ENCODE data around the gene INCENP.

INCENP gene

GRCh38 chr11:62142921-62143320 is 19.1 kb downstream of the INCENP start:
- no peak for DNase-seq

GRCh38 chr11:62143727-62144126 is 19.9 kb downstream of the INCENP start:
- no peak for DNase-seq

GRCh38 chr11:62144641-62145255 is 20.9 kb downstream of the INCENP start:
- DNase-seq = no peak

- DNase-seq = no peak
Measured at GRCh38 chr11:62145261-62145871, 21.6 kb downstream of the INCENP start.

- DNase-seq = no peak
Measured at GRCh38 chr11:62146476-62147200, 22.8 kb downstream of the INCENP start.

GRCh38 chr11:62147545-62147944 is 23.7 kb downstream of the INCENP start:
- no peak for DNase-seq

- DNase-seq = no peak
Measured at GRCh38 chr11:62148271-62148980, 24.6 kb downstream of the INCENP start.

GRCh38 chr11:62149986-62150886 is 26.4 kb downstream of the INCENP start:
- DNase-seq = no peak

- no peak for DNase-seq
Measured at GRCh38 chr11:62150887-62151736, 27.3 kb downstream of the INCENP start.

- no peak for DNase-seq
Measured at GRCh38 chr11:62151737-62152102, 27.9 kb downstream of the INCENP start.

- no peak for DNase-seq
Measured at GRCh38 chr11:62152245-62153086, 28.7 kb downstream of the INCENP start.

GRCh38 chr11:62153087-62153395 is 29.2 kb downstream of the INCENP start:
- no peak for DNase-seq

- no peak for DNase-seq
Measured at GRCh38 chr11:62153617-62154016, 29.8 kb downstream of the INCENP start.

- no peak for DNase-seq
Measured at GRCh38 chr11:62157603-62158002, 33.8 kb downstream of the INCENP start.

- no peak for DNase-seq
Measured at GRCh38 chr11:62166371-62166770, 42.6 kb downstream of the INCENP start.

- no peak for DNase-seq
Measured at GRCh38 chr11:62169448-62169847, 45.6 kb downstream of the INCENP start.

GRCh38 chr11:62169935-62170334 is 46.1 kb downstream of the INCENP start:
- DNase-seq = no peak

GRCh38 chr11:62171261-62171723 is 47.5 kb downstream of the INCENP start:
- DNase-seq = peak; percentile 12

GRCh38 chr11:62172294-62172693 is 48.5 kb downstream of the INCENP start:
- no peak for DNase-seq

- no peak for DNase-seq
Measured at GRCh38 chr11:62176766-62177165, 53.0 kb downstream of the INCENP start.

- no peak for DNase-seq
Measured at GRCh38 chr11:62179995-62180394, 56.2 kb downstream of the INCENP start.

Data from DMS 273 treated with DMSO at 0.1 percent for 48 hours (cell line).